HepG2 (cell line): ENCODE data around the gene LENEP.
A peak's percentile ranks its signal among the peaks of the same experiment; 100 is the strongest.

ENCODE experiments used
- ARNT ChIP-seq: fragments of 450-650 bp; IDR thresholded peaks from 2 replicates; pipeline ENCODE4 v1.6.1; 2017
- CEBPG ChIP-seq: IDR thresholded peaks from 2 replicates; pipeline ENCODE4 v1.6.1; 2016
- CERS6 ChIP-seq: sonication (generic); formaldehyde crosslinking; IDR thresholded peaks from 2 replicates; pipeline ENCODE4 v1.5.0; 2020; ENCODE audit warnings: missing genetic modification reagents
- CTCF ChIP-seq: sonication (generic); formaldehyde crosslinking; IDR thresholded peaks from 2 replicates; pipeline ENCODE4 v1.5.0; 2020; ENCODE audit warnings: mild to moderate bottlenecking, missing genetic modification reagents, moderate library complexity
- HINFP ChIP-seq: sonication (generic); formaldehyde crosslinking; IDR thresholded peaks from 2 replicates; pipeline ENCODE4 v1.4.0; 2020; ENCODE audit warnings: low read depth, mild to moderate bottlenecking, missing genetic modification reagents
- POLR2AphosphoS5 ChIP-seq: IDR thresholded peaks from 2 replicates; pipeline ENCODE4 v1.6.1; 2012; ENCODE audit warnings: low read depth, low read length
- REST ChIP-seq, 2 experiments: IDR thresholded peaks; 2 replicates each; pipeline ENCODE4 v1.6.1; 2011 to 2012; ENCODE audit warnings: low read length in 2 of 2, borderline replicate concordance in 1 of 2, low read depth in 1 of 2, mild to moderate bottlenecking in 1 of 2, moderate library complexity in 1 of 2
- RFXANK ChIP-seq: IDR thresholded peaks from 2 replicates; pipeline ENCODE4 v1.6.1; 2016
- SMARCE1 ChIP-seq: fragments of 450-650 bp; IDR thresholded peaks from 2 replicates; pipeline ENCODE4 v1.6.1; 2017; ENCODE audit warnings: borderline replicate concordance
- U2AF1 ChIP-seq: fragments of 200-400 bp; formaldehyde crosslinking; optimal IDR thresholded peaks from 2 replicates; pipeline ENCODE3; 2017; ENCODE audit warnings: mild to moderate bottlenecking, low read depth, low read length
- ZNF318 ChIP-seq: sonication (generic); formaldehyde crosslinking; IDR thresholded peaks from 2 replicates; pipeline ENCODE4 v1.4.0; 2020; ENCODE audit warnings: mild to moderate bottlenecking, missing genetic modification reagents

- no peak for TF ChIP-seq CERS6 (CRISPR knock-in tag)
- no peak for TF ChIP-seq RFXANK (CRISPR knock-in tag)
- TF ChIP-seq HINFP (CRISPR knock-in tag) = no peak
- TF ChIP-seq ARNT = no peak
- 0 out of 2 replicates have a peak, but pooled peaks have one; percentile 2 for TF ChIP-seq CEBPG
- no peak for TF ChIP-seq U2AF1
- TF ChIP-seq CTCF (CRISPR knock-in tag) = no peak; the same call in 1 of the 2 replicates
- TF ChIP-seq SMARCE1 = no peak
- TF ChIP-seq ZNF318 = no peak
- TF ChIP-seq POLR2AphosphoS5 = peak; percentile 98
- no peak; a peak in 1 of 4 replicates for TF ChIP-seq REST (IDR thresholded peaks at IDR 0.05; ENCODE audit: borderline replicate concordance in 1 of 2, low read depth in 1 of 2, low read length in 2 of 2)
Observed at GRCh38 chr1:154973344-154974101, 19.9 kb upstream of the LENEP start.
